ES-I3 (cell line): ENCODE data around the gene SLC2A5.

Source experiments
- H3K36me3 ChIP-seq: 2 replicates; pipeline ENCODE4 v1.6.1; 2013; ENCODE audit warnings: mild to moderate bottlenecking, low read length, control low read depth, moderate library complexity; ENCODE audit not compliant: insufficient read depth
- H3K4me1 ChIP-seq: 2 replicates; pipeline ENCODE4 v1.6.1; 2013; ENCODE audit warnings: mild to moderate bottlenecking, control low read depth, low read length; ENCODE audit not compliant: insufficient read depth
- H3K9ac ChIP-seq: 2 replicates; pipeline ENCODE4 v1.6.1; 2013; ENCODE audit warnings: low read depth, mild to moderate bottlenecking, low read length, moderate library complexity
- H3K9me3 ChIP-seq: 2 replicates; pipeline ENCODE4 v1.6.1; 2013; ENCODE audit warnings: mild to moderate bottlenecking, low read length, moderate library complexity; ENCODE audit not compliant: control insufficient read depth, insufficient read depth

Gene SLC2A5

GRCh38 chr1:9080705-9081291 is 11.4 kb upstream of the SLC2A5 start:
- Histone ChIP-seq H3K36me3 (no peaks in the 10 kb centered on the region), H3K9me3 (no peaks in the 10 kb centered on the region; the same call in 1 of the 2 replicates), H3K4me1 (peaks cover 14% of the 10 kb centered on the region), H3K9ac (no peak overlapping the region)

- peaks cover 14% of the 10 kb centered on the region for H3K4me1 ChIP-seq
- no peak overlapping the region for H3K9ac ChIP-seq
Measured at GRCh38 chr1:9079988-9080704, 10.7 kb upstream of the SLC2A5 start.

GRCh38 chr1:9078752-9079500 is 9.5 kb upstream of the SLC2A5 start:
- peaks cover 14% of the 10 kb centered on the region for H3K4me1 ChIP-seq
- no peaks in the 10 kb centered on the region for H3K9me3 ChIP-seq
- no peak overlapping the region for H3K9ac ChIP-seq

More at GRCh38 chr1:9079988-9080704, 10.7 kb upstream of the SLC2A5 start:
- Histone ChIP-seq H3K9me3 (no peaks in the 10 kb centered on the region), H3K36me3 (no peaks in the 10 kb centered on the region)

GRCh38 chr1:9078015-9078751 is 8.7 kb upstream of the SLC2A5 start:
- no peaks in the 10 kb centered on the region for H3K9me3 ChIP-seq
- no peaks in the 10 kb centered on the region for H3K36me3 ChIP-seq
- H3K4me1 ChIP-seq, result peaks cover 14% of the 10 kb centered on the region
- no peak overlapping the region for H3K9ac ChIP-seq

More at GRCh38 chr1:9078752-9079500, 9.5 kb upstream of the SLC2A5 start:
- no peaks in the 10 kb centered on the region for H3K36me3 ChIP-seq

GRCh38 chr1:9075022-9075421 is 5.6 kb upstream of the SLC2A5 start:
- H3K9me3 ChIP-seq, result no peaks in the 10 kb centered on the region

GRCh38 chr1:9073143-9073542 is 3.7 kb upstream of the SLC2A5 start:
- Histone ChIP-seq H3K9me3 (no peaks in the 10 kb centered on the region), H3K4me1 (peaks cover 9% of the 10 kb centered on the region), H3K36me3 (no peaks in the 10 kb centered on the region), H3K9ac (no peak overlapping the region)

More at GRCh38 chr1:9075022-9075421, 5.6 kb upstream of the SLC2A5 start:
- no peaks in the 10 kb centered on the region for H3K36me3 ChIP-seq
- no peak overlapping the region for H3K9ac ChIP-seq
- H3K4me1 ChIP-seq, result no peaks in the 10 kb centered on the region; the same call in 1 of the 2 replicates

GRCh38 chr1:9071554-9072235 is 2.3 kb upstream of the SLC2A5 start:
- H3K9ac ChIP-seq, result no peak overlapping the region
- H3K36me3 ChIP-seq, result no peaks in the 10 kb centered on the region
- H3K9me3 ChIP-seq, result no peaks in the 10 kb centered on the region
- peaks cover 9% of the 10 kb centered on the region for H3K4me1 ChIP-seq

- no peaks in the 10 kb centered on the region for H3K9me3 ChIP-seq
- no peak overlapping the region for H3K9ac ChIP-seq
- no peaks in the 10 kb centered on the region for H3K36me3 ChIP-seq
- peaks cover 9% of the 10 kb centered on the region for H3K4me1 ChIP-seq
Measured at GRCh38 chr1:9070486-9070885, 1.1 kb upstream of the SLC2A5 start.

- Histone ChIP-seq H3K9ac (no peak overlapping the region), H3K36me3 (no peaks in the 10 kb centered on the region), H3K9me3 (no peaks in the 10 kb centered on the region), H3K4me1 (peaks cover 9% of the 10 kb centered on the region)
Measured at GRCh38 chr1:9068981-9069325, 482 bp downstream of the SLC2A5 start.

- peaks cover 9% of the 10 kb centered on the region for H3K4me1 ChIP-seq
- no peak overlapping the region for H3K9ac ChIP-seq
- H3K36me3 ChIP-seq, result no peaks in the 10 kb centered on the region
- H3K9me3 ChIP-seq, result no peaks in the 10 kb centered on the region
Measured at GRCh38 chr1:9066945-9067807, 2.3 kb downstream of the SLC2A5 start.

- no peaks in the 10 kb centered on the region for H3K9me3 ChIP-seq
- H3K4me1 ChIP-seq, result peaks cover 9% of the 10 kb centered on the region
- no peak overlapping the region for H3K9ac ChIP-seq
- no peaks in the 10 kb centered on the region for H3K36me3 ChIP-seq
Measured at GRCh38 chr1:9065213-9065751, 4.2 kb downstream of the SLC2A5 start.

GRCh38 chr1:9062846-9063245 is 6.6 kb downstream of the SLC2A5 start:
- H3K4me1 ChIP-seq, result no peaks in the 10 kb centered on the region; the same call in 1 of the 2 replicates
- no peaks in the 10 kb centered on the region for H3K36me3 ChIP-seq
- no peak overlapping the region for H3K9ac ChIP-seq
- no peaks in the 10 kb centered on the region for H3K9me3 ChIP-seq

- Histone ChIP-seq H3K9ac (no peak overlapping the region), H3K4me1 (no peaks in the 10 kb centered on the region; the same call in 1 of the 2 replicates), H3K36me3 (no peaks in the 10 kb centered on the region), H3K9me3 (no peaks in the 10 kb centered on the region)
Measured at GRCh38 chr1:9062021-9062471, 7.4 kb downstream of the SLC2A5 start.
